ENCODE measurements around the gene SAMD14.

GRCh38 chr17:50062293-50063243, 67.4 kb downstream of the SAMD14 start:
- no peak for TF ChIP-seq CTCF (IDR thresholded peaks at IDR 0.05)
- TF ChIP-seq POLR2A (IDR thresholded peaks at IDR 0.05): no peak
